Measurements from ENCODE around the gene ITPR2.

DNA sequence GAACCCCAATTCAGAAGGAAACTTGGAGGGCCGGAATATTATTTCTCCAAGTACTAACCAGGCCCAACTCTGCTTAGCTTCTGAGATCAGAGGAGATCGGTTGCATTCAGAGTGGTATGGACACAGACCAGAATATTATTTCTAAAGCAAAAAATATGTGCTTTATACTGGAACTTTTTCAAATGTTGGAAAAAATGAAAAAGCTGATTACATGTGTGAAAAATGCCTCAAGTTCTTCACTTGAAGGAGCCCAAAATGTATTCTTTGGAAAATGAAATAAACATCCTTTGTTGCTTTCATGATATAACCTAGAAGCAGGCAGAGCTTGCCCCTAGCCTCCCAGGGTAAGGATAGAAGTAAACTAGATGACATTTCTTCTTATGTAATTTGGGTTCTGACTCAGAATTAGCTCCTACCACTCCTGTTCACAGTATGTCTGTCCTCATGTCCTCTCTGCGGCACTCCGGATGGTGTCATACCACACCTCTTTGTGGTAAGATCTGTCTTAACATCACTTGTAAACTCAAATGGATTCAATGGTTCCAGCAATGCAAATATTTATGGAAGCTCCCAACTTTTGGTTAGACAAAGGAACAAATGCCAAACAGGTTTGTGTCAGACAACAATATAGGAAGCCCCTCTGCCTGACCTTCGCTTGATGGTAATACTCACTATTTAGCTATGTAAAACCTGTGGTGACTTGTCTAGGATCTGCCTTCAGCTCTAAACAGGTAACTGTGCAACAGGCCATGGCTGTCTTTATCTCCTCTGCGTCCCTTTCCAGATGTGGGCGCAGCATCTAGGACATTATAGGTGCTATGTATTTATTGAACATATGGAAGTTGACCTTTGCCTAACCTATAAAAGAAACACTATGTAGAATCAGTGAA, 459.1 kb downstream of the ITPR2 start:
- TF ChIP-seq EZH2 (optimal IDR thresholded peaks at IDR 0.05; ENCODE audit: low read depth, low read length) (no peak), EZH2phosphoT487 (IDR thresholded peaks at IDR 0.05; ENCODE audit: low read length) (no peak)
- TF ChIP-seq, protein P1, sequence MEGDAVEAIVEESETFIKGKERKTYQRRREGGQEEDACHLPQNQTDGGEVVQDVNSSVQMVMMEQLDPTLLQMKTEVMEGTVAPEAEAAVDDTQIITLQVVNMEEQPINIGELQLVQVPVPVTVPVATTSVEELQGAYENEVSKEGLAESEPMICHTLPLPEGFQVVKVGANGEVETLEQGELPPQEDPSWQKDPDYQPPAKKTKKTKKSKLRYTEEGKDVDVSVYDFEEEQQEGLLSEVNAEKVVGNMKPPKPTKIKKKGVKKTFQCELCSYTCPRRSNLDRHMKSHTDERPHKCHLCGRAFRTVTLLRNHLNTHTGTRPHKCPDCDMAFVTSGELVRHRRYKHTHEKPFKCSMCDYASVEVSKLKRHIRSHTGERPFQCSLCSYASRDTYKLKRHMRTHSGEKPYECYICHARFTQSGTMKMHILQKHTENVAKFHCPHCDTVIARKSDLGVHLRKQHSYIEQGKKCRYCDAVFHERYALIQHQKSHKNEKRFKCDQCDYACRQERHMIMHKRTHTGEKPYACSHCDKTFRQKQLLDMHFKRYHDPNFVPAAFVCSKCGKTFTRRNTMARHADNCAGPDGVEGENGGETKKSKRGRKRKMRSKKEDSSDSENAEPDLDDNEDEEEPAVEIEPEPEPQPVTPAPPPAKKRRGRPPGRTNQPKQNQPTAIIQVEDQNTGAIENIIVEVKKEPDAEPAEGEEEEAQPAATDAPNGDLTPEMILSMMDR (IDR thresholded peaks at IDR 0.05; ENCODE audit: low read length), result no peak

All from MM.1S (cell line).